Measurements from ENCODE around the gene UBE2N.
"Not testable (repeated sequence)": the region's sequence is repeated elsewhere in the genome, so short reads cannot be mapped to it uniquely, and the experiment has no call there.

DNA sequence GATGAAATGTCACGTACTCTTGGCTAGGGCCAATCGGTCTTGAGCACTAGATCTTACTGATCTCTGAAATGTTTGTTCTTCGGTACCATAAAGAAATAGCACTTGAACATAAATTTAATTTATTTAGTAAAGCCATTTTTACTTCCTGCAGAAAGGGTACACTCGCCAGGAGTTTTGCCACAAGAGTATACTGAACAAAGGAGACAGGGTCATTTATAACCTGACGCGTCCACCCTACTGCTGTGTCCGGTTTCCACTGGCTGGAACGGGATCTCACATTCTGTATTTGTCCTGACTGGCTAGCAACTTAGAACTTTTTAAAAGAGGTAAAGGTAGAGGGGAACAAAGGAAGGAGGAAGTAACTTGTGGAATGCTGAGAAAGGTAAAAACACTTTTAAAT is 29.4 kb downstream of the UBE2N start:
- TF ChIP-seq, protein P1, sequence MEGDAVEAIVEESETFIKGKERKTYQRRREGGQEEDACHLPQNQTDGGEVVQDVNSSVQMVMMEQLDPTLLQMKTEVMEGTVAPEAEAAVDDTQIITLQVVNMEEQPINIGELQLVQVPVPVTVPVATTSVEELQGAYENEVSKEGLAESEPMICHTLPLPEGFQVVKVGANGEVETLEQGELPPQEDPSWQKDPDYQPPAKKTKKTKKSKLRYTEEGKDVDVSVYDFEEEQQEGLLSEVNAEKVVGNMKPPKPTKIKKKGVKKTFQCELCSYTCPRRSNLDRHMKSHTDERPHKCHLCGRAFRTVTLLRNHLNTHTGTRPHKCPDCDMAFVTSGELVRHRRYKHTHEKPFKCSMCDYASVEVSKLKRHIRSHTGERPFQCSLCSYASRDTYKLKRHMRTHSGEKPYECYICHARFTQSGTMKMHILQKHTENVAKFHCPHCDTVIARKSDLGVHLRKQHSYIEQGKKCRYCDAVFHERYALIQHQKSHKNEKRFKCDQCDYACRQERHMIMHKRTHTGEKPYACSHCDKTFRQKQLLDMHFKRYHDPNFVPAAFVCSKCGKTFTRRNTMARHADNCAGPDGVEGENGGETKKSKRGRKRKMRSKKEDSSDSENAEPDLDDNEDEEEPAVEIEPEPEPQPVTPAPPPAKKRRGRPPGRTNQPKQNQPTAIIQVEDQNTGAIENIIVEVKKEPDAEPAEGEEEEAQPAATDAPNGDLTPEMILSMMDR (conservative IDR thresholded peaks at IDR 0.05), result not testable (repeated sequence)
- not testable (repeated sequence) for TF ChIP-seq ZFX (IDR thresholded peaks at IDR 0.05)

All from C4-2B (cell line).